K562 (cell line): ENCODE results near the gene TMEM181.

ENCODE experiments used
- NCOR1 ChIP-seq: fragments of 450-650 bp; IDR thresholded peaks from 2 replicates; pipeline ENCODE4 v1.6.1; 2016; ENCODE audit warnings: mild to moderate bottlenecking, moderate library complexity
- POLR2AphosphoS5 ChIP-seq: IDR thresholded peaks from 2 replicates; pipeline ENCODE4 v1.6.1; 2011; ENCODE audit warnings: mild to moderate bottlenecking, low read depth, low read length, moderate library complexity; ENCODE audit not compliant: control insufficient read depth, insufficient read depth
- SP1 ChIP-seq: sonication (generic); formaldehyde crosslinking; IDR thresholded peaks from 2 replicates; pipeline ENCODE4 v1.8.1; 2022; ENCODE audit warnings: mild to moderate bottlenecking, missing genetic modification reagents
- ZNF696 ChIP-seq: fragments of 250-450 bp; sonication (Bioruptor Pico); conservative IDR thresholded peaks from 2 replicates; pipeline ENCODE4 v1.4.0; 2020; ENCODE audit warnings: mild to moderate bottlenecking, moderate library complexity

DNA sequence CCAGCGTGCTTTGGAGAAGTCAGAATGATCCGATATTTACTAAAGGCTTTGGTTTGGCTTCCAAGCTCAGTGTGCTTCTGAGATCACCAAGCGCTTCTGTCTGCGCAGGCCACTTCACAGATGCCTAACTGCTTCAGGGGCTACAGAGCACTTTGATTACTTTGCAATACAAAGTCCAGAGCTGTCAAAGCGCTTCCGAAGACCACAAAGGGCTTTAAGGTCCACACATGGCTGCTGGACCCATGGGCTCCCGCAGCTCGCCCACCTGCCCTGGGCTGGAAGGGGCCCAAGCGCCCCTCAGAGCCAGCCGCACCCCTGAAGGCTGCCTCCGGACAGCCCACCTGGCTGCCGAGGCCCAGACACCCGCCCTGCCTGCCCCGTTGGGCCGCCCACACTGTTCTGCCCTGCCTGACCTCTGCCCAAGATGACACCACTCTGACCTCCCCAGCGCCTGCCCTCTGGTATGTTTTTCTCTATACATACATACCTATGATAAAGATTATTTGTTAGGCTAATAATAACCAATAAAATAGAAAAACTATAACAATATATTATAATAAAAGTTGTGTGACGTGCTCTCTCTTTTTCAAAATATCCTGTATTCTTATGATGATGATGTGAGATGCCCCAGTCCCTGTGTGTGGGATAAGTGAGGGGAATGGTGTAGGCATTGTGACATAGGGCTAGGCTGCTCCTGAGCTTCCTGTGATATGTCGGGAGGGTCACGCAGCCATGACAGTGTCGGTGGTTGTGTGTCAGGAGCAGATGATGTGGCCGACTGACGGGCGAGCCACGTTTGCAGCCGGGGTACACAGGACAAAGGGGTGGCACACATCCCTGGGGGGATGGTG lies 62.0 kb downstream of the TMEM181 start:
- TF ChIP-seq POLR2AphosphoS5 (no peak), NCOR1 (no peak), ZNF696 (CRISPR knock-in tag) (no peak), SP1 (no peak)
